Measurements from ENCODE around the gene SMG6.
"Not testable (repeated sequence)": the region's sequence is repeated elsewhere in the genome, so short reads cannot be mapped to it uniquely, and the experiment has no call there.

The SMG6 gene

GRCh38 chr17:2303204-2304188, at the start of gene SMG6, which contains the start of gene SRR:
Gene SMG6, minus strand, starts transcription at chr17:2303785. Its CDS starts 65 bp downstream, at chr17:2303720.
Gene SRR, plus strand, starts transcription at chr17:2303950. Its CDS starts 11,611 bp downstream, at chr17:2315561.
- peak; percentile 31 for DNase-seq

GRCh38 chr17:2351269-2351668, 47.7 kb upstream of the SMG6 start:
- no peak for DNase-seq

DNA sequence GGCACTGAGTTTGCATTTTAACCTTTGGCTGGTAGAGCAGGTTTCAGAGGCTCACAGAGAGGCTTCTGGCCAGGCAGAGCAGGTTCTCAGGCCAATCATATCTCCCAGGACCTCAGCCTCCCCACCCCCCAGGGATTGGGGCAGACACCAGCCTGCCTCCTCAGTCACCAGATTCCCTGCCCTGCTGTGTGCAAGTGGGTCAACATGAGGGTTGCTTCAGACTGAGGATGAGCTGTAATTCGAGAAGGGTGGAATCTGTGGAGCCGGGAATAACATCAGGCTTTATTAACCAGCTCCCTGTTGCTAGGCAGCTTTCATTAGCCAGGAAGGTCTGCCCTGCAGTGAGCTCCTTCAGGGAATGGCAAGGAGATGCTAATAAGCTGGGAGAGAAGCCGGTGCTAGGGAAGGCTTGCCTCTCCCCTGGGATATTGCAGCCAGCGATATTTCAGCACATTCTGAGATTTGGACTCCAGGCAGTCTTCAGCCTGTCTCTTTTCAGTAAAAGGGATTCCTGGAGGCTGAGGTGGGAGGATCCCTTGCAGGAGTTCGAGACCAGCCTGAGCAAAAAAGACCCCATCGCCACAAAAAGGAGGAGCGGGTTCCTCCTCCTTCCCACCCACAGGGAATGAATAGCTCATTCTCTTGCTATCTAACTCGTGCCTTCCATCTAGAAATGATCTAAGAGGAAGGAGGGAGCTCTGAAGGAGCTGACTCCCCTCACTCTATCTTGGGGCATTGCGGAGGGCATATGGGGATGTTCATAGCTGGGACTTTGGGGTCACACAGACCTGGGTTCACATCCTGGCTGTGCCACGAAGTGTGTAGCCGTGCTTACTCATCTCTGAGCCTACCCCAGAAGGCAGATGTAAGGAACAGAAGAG, 44.5 kb upstream of the SMG6 start:
- peak; percentile 69 for DNase-seq

GRCh38 chr17:2346475-2346874, 42.9 kb upstream of the SMG6 start:
- no peak for DNase-seq

GRCh38 chr17:2344528-2344927, 40.9 kb upstream of the SMG6 start:
- DNase-seq, result no peak

DNA sequence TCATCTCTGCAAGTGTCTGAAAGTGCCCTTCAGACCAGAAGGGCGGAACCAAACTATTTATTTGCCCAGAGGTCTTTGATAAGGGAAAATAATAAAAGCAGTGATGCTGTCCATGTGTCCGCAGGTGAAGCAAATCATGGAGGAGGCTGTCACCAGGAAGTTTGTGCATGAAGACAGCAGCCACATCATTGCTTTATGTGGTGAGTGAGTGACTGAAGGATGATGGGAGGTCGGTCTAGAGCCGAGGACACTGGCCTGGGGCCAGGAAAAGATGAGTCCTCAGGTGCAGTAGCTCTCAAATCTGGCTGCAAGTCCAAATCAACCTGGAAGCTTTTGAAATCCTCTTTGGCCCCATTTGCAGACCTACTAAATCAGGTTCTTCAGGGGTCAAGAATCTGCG, 39.8 kb upstream of the SMG6 start:
- no peak for DNase-seq

DNA sequence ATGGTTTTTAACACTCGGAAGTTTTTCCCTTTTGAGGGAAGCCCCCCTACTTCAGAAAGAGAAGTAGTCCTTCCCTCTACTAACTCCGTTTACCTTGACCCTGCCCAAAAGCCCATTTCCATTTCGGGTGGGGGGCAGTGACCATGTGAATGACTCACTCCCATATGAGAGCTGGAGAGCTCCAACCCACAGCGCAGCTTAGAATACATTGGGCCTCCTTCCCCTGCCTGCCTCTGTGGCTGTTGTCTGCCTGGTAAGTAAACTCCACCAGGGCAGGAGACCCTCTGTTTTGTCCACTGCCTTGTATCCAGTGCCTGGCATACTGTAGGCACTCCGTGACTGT, 34.7 kb upstream of the SMG6 start:
- no peak for DNase-seq

DNA sequence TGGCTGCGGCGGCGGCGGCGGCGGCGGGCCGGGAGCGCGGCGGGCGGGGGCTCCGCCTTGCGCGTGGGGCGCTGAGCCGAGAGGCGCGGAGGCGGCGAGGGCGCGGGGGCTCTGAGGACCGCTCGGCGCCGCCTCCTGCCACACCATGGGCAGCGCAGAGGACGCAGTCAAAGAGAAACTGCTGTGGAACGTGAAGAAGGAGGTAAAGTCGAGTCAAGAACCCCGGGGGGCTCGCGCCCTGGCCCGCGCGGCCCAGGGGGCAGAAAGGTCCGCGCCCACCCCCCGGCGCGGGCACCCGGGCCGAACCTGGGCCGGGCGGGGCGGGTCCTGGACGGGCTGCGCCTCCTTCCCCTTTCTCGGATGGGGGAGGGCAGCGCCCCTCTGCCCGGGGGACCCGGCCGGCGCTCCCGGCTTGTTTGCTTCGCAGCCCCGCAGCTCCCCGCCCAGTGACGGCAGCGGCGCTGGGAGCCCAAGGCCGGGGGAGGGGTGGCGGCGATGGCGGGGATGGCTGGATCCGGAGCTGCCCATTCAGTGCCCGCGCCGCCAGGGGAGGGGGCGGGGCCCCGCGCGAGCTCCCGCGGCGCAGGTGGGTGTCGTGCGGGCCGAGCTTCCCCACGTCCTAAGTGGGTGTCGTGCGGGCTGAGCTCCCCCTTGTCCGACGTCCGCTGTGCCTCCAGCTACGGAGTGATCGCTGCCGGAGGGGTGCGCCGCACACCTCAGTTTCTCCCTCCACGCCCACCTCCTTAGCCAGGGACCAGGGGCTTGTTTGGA, 34.1 kb upstream of the SMG6 start:
- DNase-seq, result no peak

DNA sequence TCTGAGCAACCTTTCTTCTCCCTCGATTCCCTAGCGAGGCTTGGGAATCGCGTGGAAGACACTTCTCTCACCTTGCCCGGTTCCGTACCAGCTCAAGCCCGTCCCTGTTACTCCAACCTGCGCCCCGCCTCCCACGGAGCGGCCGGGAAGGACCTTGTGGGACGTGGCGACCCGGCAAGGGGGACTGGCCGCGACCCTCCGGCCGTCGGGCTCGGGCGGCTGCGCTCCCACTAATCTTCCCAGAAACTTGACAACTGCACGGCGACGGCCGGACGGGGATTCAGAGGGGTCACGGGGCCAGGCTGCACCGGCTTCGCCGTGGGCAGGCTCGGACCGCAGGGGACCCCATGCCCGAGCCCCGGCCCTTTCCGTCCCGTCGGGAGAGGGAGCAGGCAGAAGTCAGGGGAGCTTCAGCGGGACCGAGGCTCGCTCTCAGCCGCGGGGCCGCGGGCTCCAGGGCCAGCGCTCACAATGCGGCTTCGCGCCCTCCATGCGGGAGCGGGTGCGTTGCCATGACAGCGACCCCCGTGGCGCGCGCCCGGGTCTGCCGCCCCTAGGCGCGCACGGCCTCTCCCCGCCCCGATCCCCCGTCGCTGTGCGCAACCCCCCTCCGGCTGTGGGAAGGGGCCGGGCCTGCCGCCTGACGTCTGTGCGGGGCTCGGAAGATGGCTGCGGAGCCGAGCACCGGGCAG, 33.4 kb upstream of the SMG6 start, which contains the start of gene SGSM2:
TSS of gene SGSM2 (plus strand) at position 650 of the 692 bp plus-strand sequence. CDS start 188 bp downstream, outside the sequence.
- DNase-seq, result no peak

GRCh38 chr17:2336215-2336851, 32.7 kb upstream of the SMG6 start, which contains the start of gene TSR1:
Gene TSR1, minus strand, starts transcription at chr17:2336457. Its CDS starts 30 bp downstream, at chr17:2336427.
- DNase-seq, result peak; percentile 40

DNA sequence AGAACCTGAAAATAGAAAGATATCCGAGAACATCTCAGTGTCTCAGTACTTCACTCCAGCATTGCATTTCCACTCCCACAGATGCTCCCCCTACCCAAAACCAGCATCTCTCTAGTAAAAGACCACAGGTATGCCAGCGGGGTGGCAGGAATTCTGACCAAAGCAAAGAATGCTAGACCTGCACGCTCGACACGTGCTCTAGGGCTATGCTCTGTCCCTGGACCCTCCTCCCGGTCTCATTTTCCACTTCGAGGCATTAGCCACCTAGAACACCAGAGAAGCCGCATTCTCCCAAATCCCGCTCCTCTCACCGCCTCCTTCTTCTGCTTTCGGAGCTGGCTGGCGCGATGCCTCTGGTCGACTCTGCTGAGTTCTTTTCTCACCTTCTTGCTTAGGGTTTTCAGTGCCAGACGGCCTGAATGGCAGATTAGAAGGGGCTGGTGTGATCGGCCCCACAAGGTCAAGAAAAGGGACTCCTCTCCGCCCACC, 32.2 kb upstream of the SMG6 start:
- no peak for DNase-seq

DNA sequence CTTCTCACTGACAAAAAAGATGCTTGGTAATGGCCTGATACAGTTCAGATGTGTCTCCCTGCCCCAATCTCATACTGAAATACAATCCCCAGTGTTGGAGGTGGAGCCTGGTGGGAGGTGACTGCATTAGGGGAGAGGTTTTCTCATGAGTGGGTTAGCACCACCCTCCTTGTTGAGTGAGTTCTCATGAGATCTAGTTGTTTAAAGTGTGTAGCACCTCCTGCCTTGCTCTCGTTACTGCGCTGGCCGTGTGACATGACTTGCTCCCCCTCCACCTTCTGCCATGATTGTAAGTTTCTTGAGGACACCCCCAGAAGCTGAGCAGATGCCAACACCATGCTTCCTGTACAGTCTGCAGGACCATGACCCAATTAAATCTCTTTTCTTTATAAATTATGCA, 27.7 kb upstream of the SMG6 start:
- no peak for DNase-seq

GRCh38 chr17:2323629-2324314, 20.2 kb upstream of the SMG6 start:
- DNase-seq, result no peak

DNA sequence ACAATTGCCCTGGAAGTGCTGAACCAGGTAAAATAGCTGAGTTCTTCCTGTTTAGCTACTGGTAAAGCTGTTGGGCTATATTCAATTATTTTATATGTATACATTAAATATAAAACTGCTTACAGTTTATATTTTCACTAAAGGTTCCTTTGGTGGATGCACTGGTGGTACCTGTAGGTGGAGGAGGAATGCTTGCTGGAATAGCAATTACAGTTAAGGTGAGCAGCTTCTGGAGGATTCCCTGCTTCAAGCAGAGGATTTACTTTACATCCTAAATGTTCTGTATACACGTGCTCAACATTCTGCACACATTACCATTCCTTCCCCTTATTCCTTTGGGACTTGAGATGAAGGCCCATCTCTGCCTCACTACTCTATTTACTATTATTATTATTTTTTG, 17.8 kb upstream of the SMG6 start:
- DNase-seq, result no peak

- DNase-seq, result no peak
These were observed 15.5 kb upstream of the SMG6 start for GRCh38 chr17:2319051-2319450.

DNA sequence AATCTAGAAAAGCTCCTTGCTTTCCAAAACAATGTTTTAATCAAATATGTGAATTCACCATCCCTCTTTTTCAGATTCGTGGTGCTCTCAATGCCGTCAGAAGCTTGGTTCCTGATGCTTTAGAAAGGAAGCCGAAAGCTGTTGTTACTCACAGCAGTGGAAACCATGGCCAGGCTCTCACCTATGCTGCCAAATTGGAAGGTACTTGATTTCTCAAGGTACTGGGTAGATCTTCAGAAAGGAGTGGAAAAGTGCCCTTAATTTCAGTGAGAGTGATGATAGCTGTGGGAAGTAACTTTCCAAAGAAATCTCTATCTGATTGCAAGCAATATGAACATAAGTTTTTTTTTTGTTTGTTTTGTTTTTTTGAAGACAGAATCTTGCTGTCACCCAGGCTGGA, 14.2 kb upstream of the SMG6 start:
- DNase-seq, result no peak

DNA sequence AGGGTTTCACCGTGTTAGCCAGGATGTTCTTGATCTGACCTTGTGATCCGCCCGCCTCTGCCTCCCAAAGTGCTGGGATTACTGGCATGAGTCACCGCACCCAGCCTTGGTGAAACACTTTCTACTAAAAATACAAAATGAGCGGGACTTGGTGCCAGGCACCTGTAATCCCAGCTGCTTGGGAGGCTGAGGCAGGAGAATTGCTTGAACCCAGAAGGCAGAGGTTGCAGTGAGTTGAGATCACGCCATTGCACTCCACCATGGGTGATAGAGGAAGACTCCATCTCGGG, 13.3 kb upstream of the SMG6 start:
- DNase-seq, result not testable (repeated sequence)

DNA sequence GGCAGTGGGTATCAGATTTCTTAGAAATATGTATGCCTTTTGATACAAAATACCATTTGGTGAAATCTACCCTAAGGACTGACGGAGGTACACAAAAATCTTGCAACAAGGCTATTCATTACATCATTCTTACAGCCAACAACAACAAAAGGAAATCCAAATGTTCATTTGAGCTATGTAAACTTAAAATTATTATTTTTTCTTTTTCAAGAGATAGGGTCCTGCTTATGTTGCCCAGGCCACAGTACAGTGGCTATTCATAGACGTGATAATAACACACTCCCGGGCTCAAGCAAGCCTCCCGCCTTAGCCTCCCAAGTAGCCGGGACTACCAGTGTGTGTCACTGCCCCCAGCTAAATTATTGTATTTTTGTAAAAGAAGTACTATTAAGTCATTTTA, 9.2 kb upstream of the SMG6 start:
- no peak for DNase-seq

- no peak for DNase-seq
These were observed 6.0 kb upstream of the SMG6 start for GRCh38 chr17:2309338-2310154.

- no peak for DNase-seq
These were observed 1.3 kb upstream of the SMG6 start for GRCh38 chr17:2304931-2305330.

Measured in DMS153 (cell line).